ENCODE results near the gene DSCAML1.

DSCAML1 gene

DNA sequence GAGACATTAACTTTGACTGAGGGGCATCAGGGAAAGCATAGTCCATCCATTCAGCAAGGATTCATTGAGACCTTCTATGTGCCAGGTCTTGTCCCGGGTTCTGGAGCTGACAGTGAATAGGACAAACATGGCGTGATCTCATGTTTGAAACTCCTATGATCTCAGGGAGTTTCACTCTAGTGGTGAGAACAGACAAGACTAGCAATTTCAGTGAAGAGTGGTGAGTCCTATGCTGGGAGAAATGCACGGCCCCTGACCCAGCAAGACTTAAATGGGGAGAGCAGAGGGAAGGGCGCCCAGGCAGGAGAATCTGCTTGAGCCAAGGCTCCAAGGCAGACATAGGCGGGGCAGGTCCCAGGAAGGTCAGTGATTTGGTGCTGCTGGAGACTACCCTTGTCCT, 313.6 kb downstream of the DSCAML1 start:
- TF ChIP-seq, protein P1, sequence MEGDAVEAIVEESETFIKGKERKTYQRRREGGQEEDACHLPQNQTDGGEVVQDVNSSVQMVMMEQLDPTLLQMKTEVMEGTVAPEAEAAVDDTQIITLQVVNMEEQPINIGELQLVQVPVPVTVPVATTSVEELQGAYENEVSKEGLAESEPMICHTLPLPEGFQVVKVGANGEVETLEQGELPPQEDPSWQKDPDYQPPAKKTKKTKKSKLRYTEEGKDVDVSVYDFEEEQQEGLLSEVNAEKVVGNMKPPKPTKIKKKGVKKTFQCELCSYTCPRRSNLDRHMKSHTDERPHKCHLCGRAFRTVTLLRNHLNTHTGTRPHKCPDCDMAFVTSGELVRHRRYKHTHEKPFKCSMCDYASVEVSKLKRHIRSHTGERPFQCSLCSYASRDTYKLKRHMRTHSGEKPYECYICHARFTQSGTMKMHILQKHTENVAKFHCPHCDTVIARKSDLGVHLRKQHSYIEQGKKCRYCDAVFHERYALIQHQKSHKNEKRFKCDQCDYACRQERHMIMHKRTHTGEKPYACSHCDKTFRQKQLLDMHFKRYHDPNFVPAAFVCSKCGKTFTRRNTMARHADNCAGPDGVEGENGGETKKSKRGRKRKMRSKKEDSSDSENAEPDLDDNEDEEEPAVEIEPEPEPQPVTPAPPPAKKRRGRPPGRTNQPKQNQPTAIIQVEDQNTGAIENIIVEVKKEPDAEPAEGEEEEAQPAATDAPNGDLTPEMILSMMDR (IDR thresholded peaks at IDR 0.05), result no peak
- H3K27ac ChIP-seq, result no peak overlapping the region
- intact Hi-C loops (cut with DNase I; ENCODE audit: low total_unique reads), result no loop called here
- no peak for DNase-seq
- no peak overlapping the region for H3K4me3 ChIP-seq
- no peaks in the 10 kb centered on the region for H3K4me1 ChIP-seq
- H3K27me3 ChIP-seq, result peaks cover 0 to 32% of the 10 kb centered on the region in 2 donors
- no peaks in the 10 kb centered on the region for H3K9me3 ChIP-seq
- no peaks in the 10 kb centered on the region for H3K36me3 ChIP-seq

DNA sequence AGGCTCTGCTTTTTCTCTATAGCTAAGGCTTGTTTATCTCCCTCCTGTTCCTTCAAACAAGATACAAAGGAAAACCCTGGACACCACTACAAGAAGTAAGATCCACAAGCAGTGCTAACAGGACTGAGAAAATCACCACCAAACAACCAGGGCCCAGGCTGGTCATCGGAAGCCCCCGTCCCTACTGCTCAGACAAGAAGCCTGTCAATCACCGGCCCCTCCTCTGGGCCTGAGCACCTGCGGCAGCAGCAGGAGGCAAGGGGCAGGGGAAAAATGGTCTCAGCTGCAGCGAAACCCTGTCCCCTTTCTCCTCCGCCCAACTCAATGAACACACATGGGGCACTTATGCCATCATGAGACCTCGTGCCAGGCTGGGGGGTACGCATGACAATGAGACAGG, 314.1 kb downstream of the DSCAML1 start:
- Histone ChIP-seq H3K4me3 (no peak overlapping the region), H3K27me3 (peaks cover 0 to 32% of the 10 kb centered on the region in 2 donors), H3K27ac (no peak overlapping the region), H3K36me3 (no peaks in the 10 kb centered on the region), H3K9me3 (no peaks in the 10 kb centered on the region), H3K4me1 (no peaks in the 10 kb centered on the region)
- intact Hi-C loops (cut with DNase I; ENCODE audit: low total_unique reads), result no loop called here
- DNase-seq, result no peak
- TF ChIP-seq, protein P1 (IDR thresholded peaks at IDR 0.05), result no peak

DNA sequence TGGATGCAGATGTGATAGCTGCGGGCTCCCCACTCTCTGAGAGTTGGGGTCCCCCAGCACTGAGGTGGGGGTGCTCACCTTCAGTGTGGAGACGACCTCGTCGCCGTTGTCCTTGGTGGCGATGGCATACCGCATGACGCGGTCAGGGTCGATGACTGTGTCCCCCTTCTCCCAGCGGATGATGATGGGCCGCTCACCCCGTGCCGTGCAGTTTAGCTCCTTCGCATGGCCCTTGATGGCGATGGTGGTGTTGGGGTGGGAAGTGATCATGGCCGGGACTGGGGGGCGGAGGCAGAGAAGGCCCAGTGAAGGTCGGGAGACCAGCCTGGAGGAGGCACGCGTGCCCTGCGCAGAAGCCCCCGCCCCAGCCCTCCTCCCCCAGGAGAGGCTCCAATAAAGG, 315.1 kb downstream of the DSCAML1 start:
- H3K27ac ChIP-seq, result no peak overlapping the region
- no peak overlapping the region for H3K4me3 ChIP-seq
- H3K9me3 ChIP-seq, result no peaks in the 10 kb centered on the region
- intact Hi-C loops (cut with DNase I; ENCODE audit: low total_unique reads), result no loop called here
- no peaks in the 10 kb centered on the region for H3K36me3 ChIP-seq
- no peaks in the 10 kb centered on the region for H3K4me1 ChIP-seq
- TF ChIP-seq, protein P1 (IDR thresholded peaks at IDR 0.05), result no peak
- no peak for DNase-seq
- H3K27me3 ChIP-seq, result peaks cover 0 to 32% of the 10 kb centered on the region in 2 donors

DNA sequence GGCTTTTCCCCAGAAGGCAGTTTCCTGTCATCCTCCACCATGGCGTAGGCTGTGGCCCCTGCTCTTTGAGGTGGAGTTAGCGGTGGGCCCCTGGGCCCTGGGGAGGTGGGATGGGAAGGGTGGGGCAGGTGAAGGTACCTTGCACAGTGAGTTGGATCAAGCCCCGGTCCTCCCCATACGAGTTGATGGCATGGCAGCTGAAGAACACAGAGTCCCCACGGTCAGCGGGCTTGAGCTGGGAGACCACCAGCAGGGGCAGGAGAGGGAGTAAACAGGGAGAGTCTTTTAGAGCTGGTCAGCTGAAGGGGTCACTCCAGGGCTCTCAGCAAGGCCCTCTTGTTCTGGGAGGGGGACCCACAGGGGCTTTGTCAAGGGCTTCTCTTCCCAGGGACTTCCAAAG, 316.0 kb downstream of the DSCAML1 start:
- no peaks in the 10 kb centered on the region for H3K4me1 ChIP-seq
- intact Hi-C loops (cut with DNase I; ENCODE audit: low total_unique reads), result no loop called here
- peaks cover 0 to 35% of the 10 kb centered on the region in 2 donors for H3K27me3 ChIP-seq
- H3K27ac ChIP-seq, result no peak overlapping the region
- no peaks in the 10 kb centered on the region for H3K36me3 ChIP-seq
- TF ChIP-seq, protein P1 (IDR thresholded peaks at IDR 0.05), result no peak
- no peaks in the 10 kb centered on the region for H3K9me3 ChIP-seq
- no peak for DNase-seq
- no peak overlapping the region for H3K4me3 ChIP-seq

DNA sequence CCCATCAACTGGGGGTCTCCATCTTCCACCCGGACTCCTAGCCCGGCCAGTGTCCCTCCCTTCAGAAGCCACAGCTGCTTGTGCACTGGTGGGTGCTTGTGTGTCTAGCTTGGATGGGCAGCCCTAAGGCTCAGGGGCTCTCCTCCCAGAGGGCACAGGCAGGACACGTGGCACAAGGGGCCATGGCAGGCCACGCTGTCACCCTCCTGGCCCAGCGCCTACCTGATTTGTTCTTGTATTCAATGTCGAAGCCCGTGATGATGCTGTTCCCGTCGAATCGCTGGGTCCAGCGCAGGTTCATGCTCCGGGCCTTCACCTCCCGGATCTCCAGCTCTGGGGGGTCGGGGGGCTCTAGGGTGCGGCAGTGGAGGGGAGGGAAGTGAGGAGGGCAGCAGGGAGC, 316.8 kb downstream of the DSCAML1 start:
- peaks cover 0 to 32% of the 10 kb centered on the region in 2 donors for H3K27me3 ChIP-seq
- H3K36me3 ChIP-seq, result no peaks in the 10 kb centered on the region
- H3K4me1 ChIP-seq, result no peaks in the 10 kb centered on the region
- no peaks in the 10 kb centered on the region for H3K9me3 ChIP-seq
- H3K27ac ChIP-seq, result no peak overlapping the region
- H3K4me3 ChIP-seq, result no peak overlapping the region
- intact Hi-C loops (cut with DNase I; ENCODE audit: low total_unique reads), result no loop called here
- TF ChIP-seq, protein P1 (IDR thresholded peaks at IDR 0.05), result no peak
- no peak for DNase-seq

DNA sequence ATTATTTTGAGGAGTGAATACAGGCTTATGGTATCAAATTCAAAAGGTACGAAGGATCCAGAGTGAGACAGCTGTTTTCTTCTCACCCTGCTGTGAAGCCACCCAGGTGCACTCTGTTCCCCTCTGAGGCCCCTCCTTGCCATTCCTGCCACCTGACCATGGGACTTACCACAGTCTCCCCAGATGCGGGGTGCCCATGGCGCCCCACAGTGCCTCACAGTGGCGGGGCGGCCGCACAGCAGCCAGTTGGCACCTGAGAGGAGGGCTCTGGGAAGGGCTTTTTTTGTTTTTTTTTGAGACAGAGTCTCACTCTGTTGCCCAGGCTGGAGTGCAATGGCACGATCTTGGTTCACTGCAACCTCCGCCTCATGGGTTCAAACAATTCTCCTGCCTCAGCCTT, 317.6 kb downstream of the DSCAML1 start:
- no peak for DNase-seq
- Histone ChIP-seq H3K27me3 (peaks cover 0 to 28% of the 10 kb centered on the region in 2 donors), H3K4me1 (no peaks in the 10 kb centered on the region), H3K36me3 (no peaks in the 10 kb centered on the region), H3K4me3 (no peak overlapping the region), H3K9me3 (no peaks in the 10 kb centered on the region), H3K27ac (no peak overlapping the region)
- TF ChIP-seq, protein P1 (IDR thresholded peaks at IDR 0.05), result no peak
- intact Hi-C loops (cut with DNase I; ENCODE audit: low total_unique reads), result no loop called here
